ENCODE data around the gene DDIT3.

GRCh38 chr12:57469296-57470164 is 50.8 kb downstream of the DDIT3 start:
- TF ChIP-seq, protein P1, sequence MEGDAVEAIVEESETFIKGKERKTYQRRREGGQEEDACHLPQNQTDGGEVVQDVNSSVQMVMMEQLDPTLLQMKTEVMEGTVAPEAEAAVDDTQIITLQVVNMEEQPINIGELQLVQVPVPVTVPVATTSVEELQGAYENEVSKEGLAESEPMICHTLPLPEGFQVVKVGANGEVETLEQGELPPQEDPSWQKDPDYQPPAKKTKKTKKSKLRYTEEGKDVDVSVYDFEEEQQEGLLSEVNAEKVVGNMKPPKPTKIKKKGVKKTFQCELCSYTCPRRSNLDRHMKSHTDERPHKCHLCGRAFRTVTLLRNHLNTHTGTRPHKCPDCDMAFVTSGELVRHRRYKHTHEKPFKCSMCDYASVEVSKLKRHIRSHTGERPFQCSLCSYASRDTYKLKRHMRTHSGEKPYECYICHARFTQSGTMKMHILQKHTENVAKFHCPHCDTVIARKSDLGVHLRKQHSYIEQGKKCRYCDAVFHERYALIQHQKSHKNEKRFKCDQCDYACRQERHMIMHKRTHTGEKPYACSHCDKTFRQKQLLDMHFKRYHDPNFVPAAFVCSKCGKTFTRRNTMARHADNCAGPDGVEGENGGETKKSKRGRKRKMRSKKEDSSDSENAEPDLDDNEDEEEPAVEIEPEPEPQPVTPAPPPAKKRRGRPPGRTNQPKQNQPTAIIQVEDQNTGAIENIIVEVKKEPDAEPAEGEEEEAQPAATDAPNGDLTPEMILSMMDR (IDR thresholded peaks at IDR 0.05): no peak
- TF ChIP-seq POLR2A (IDR thresholded peaks at IDR 0.05): no peak
